DND-41 (cell line): ENCODE measurements around the gene POLE3.
"Not testable (repeated sequence)": the region's sequence is repeated elsewhere in the genome, so short reads cannot be mapped to it uniquely, and the experiment has no call there.

Experiments
- ATAC-seq: fragments of 200-7000 bp; cut with Tn5 transposase; 3 replicates; pipeline ENCODE4 v1.9.1; 2021; ENCODE audit warnings: low read depth; ENCODE audit not compliant: insufficient read depth
- DNase-seq: peaks from one replicate; pipeline ENCODE4 v3.0.0-alpha.2; 2020
- H2AFZ ChIP-seq: 2 replicates; pipeline ENCODE4 v1.6.0; 2012; ENCODE audit warnings: low read depth, low read length
- H3K27ac ChIP-seq: 2 replicates; pipeline ENCODE4 v1.5.1; 2012; ENCODE audit warnings: low read length, inconsistent platforms
- H3K27me3 ChIP-seq: fragments of 200-600 bp; sonication (generic); 2 replicates; pipeline ENCODE4 v1.6.0; 2012; ENCODE audit warnings: low read length, mild to moderate bottlenecking, inconsistent platforms; ENCODE audit not compliant: insufficient read depth, poor library complexity
- H3K36me3 ChIP-seq: 2 replicates; pipeline ENCODE4 v1.5.1; 2012; ENCODE audit warnings: low read length, inconsistent platforms; ENCODE audit not compliant: insufficient read depth
- H3K4me1 ChIP-seq: 2 replicates; pipeline ENCODE4 v1.5.1; 2012; ENCODE audit warnings: mild to moderate bottlenecking, low read length; ENCODE audit not compliant: insufficient read depth
- H3K4me2 ChIP-seq: 2 replicates; pipeline ENCODE4 v1.6.0; 2012; ENCODE audit warnings: mild to moderate bottlenecking, moderate library complexity, low read length, inconsistent platforms; ENCODE audit not compliant: insufficient read depth
- H3K4me3 ChIP-seq, 2 experiments: fragments of 200-600 bp in 1 of 2; shearing (Covaris generic) in 1 of 2; 2 replicates each; pipeline ENCODE4 v1.5.1; 2012 to 2016; ENCODE audit warnings: inconsistent platforms in 2 of 2, low read length in 2 of 2, mild to moderate bottlenecking in 2 of 2, low read depth in 1 of 2, moderate library complexity in 1 of 2
- H3K79me2 ChIP-seq: 2 replicates; pipeline ENCODE4 v1.6.0; 2012; ENCODE audit warnings: low read length, inconsistent platforms; ENCODE audit not compliant: insufficient read depth
- H3K9ac ChIP-seq: 2 replicates; pipeline ENCODE4 v1.6.0; 2012; ENCODE audit warnings: low read depth, mild to moderate bottlenecking, inconsistent platforms, low read length, moderate library complexity
- H3K9me3 ChIP-seq: 2 replicates; pipeline ENCODE4 v1.5.1; 2012; ENCODE audit warnings: low read length, moderate library complexity, mild to moderate bottlenecking, inconsistent platforms; ENCODE audit not compliant: insufficient read depth, severe bottlenecking
- H4K20me1 ChIP-seq: 2 replicates; pipeline ENCODE4 v1.6.0; 2012; ENCODE audit warnings: low read length; ENCODE audit not compliant: insufficient read depth
- CTCF ChIP-seq: IDR thresholded peaks from 2 replicates; pipeline ENCODE4 v1.5.1; 2012; ENCODE audit warnings: borderline replicate concordance, low read length, moderate library complexity, mild to moderate bottlenecking; ENCODE audit not compliant: poor library complexity, severe bottlenecking; ENCODE audit errors: extremely low read depth
- EZH2 ChIP-seq: IDR thresholded peaks from 3 replicates; pipeline ENCODE4 v1.6.1; 2012; ENCODE audit warnings: borderline replicate concordance, low read depth, mild to moderate bottlenecking, moderate library complexity, low read length, inconsistent platforms; ENCODE audit not compliant: severe bottlenecking

POLE3 gene

GRCh38 chr9:113409481-113409880 is 994 bp downstream of the POLE3 start:
- Histone ChIP-seq H3K4me2 (peak overlapping the region; percentile 94), H4K20me1 (no peaks in the 10 kb centered on the region; the same call in 1 of the 2 replicates), H3K36me3 (peaks cover 23% of the 10 kb centered on the region), H2AFZ (peak overlapping the region; percentile 80; the same call in 1 of the 2 replicates), H3K4me1 (peaks cover 26% of the 10 kb centered on the region), H3K27me3 (no peaks in the 10 kb centered on the region), H3K9ac (peak overlapping the region; percentile 82), H3K27ac (peak overlapping the region; percentile 97), H3K4me3 (peak overlapping the region; percentile 77 to 82), H3K9me3 (no peaks in the 10 kb centered on the region), H3K79me2 (peaks cover 21% of the 10 kb centered on the region)
- ATAC-seq (no peak), DNase-seq (no peak)
- no peak for TF ChIP-seq CTCF
- no peak for TF ChIP-seq EZH2

- not testable (repeated sequence) for H3K4me3 ChIP-seq, H3K9me3 ChIP-seq, H3K27ac ChIP-seq, H4K20me1 ChIP-seq, H2AFZ ChIP-seq, H3K27me3 ChIP-seq, H3K4me2 ChIP-seq, H3K9ac ChIP-seq
- DNase-seq (peak; percentile 69), ATAC-seq (peak; percentile 27; the same call in 1 of the 3 replicates)
- peaks cover 21% of the 10 kb centered on the region for H3K79me2 ChIP-seq
- peaks cover 23% of the 10 kb centered on the region for H3K36me3 ChIP-seq
- peak; percentile 74 for TF ChIP-seq CTCF
- peaks cover 27% of the 10 kb centered on the region for H3K4me1 ChIP-seq
Measured at GRCh38 chr9:113406873-113407511, 3.5 kb downstream of the POLE3 start.

DNA sequence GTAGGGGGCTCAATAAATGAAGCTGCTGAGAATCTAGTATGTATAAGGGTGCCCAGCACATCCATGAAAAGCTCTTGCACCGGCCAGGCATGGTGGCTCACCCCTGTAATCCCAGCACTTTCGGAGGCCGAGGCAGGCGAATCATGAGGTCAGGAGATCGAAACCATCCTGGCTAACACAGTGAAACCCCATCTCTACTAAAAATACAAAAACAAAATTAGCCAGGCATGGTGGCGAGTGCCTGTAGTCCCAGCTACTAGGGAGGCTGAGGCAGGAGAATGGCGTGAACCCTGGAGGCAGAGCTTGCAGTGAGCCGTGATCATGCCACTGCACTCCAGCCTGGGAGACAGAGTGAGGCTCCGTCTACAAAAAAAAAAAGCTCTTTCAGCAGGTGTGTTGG is 4.1 kb downstream of the POLE3 start:
- Histone ChIP-seq H3K36me3 (peaks cover 23% of the 10 kb centered on the region), H3K4me1 (peaks cover 27% of the 10 kb centered on the region), H3K79me2 (peaks cover 21% of the 10 kb centered on the region)
- H3K27ac ChIP-seq, H3K4me3 ChIP-seq, H2AFZ ChIP-seq, H3K4me2 ChIP-seq, H3K27me3 ChIP-seq, ATAC-seq, DNase-seq, H3K9ac ChIP-seq, H4K20me1 ChIP-seq, H3K9me3 ChIP-seq: not testable (repeated sequence)

DNA sequence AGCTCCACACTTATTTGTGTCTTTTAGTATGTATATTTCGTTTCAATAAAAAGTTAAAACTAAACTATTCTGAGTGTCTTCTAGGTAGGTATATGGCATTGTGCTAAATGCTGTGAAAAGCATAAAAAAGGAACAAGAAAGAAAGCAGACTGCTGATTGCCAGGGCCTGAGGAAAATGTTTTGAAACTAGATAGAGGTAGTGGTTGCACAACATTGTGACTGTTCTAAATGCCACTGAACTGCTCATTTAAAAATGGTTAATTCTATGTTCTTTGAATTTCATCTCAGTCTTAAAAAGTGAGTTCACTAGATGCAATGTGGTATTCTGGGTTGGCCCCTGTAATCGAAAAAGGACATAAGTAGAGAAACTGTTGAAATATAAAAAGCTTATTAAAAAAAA is 6.8 kb downstream of the POLE3 start:
- H4K20me1 ChIP-seq, result no peaks in the 10 kb centered on the region
- peaks cover 12% of the 10 kb centered on the region for H3K36me3 ChIP-seq
- H3K4me3 ChIP-seq, result no peak overlapping the region
- no peak overlapping the region for H3K27ac ChIP-seq
- DNase-seq (no peak), ATAC-seq (no peak)
- peaks cover 20% of the 10 kb centered on the region for H3K79me2 ChIP-seq
- peaks cover 27% of the 10 kb centered on the region for H3K4me1 ChIP-seq
- TF ChIP-seq EZH2 (no peak), CTCF (no peak)
- no peaks in the 10 kb centered on the region for H3K27me3 ChIP-seq
- no peak overlapping the region for H3K9ac ChIP-seq
- no peaks in the 10 kb centered on the region for H3K9me3 ChIP-seq
- no peak overlapping the region for H3K4me2 ChIP-seq
- H2AFZ ChIP-seq, result no peak overlapping the region
